Activated naive CD4-positive, alpha-beta T cell treated with anti-CD3 and anti-CD28 coated beads for 36 hours (primary cell): ENCODE measurements around the gene IFITM2. TPM values are rescaled to one million over a fixed set of nuclear protein-coding genes. Genes with fewer than 3 reads are reported as not detected.
A peak's percentile ranks its signal among the peaks of the same experiment; 100 is the strongest.
"Not testable (repeated sequence)": the region's sequence is repeated elsewhere in the genome, so short reads cannot be mapped to it uniquely, and the experiment has no call there.

Experiments used
- CTCF ChIA-PET: fragments of 350-600 bp; sonication (Branson Sonifier 250); formaldehyde crosslinking; loops from one replicate; lab custom pipeline; 2021; ENCODE audit warnings: antibody characterized with exemption; lab: Charles Lee
- DNase-seq: peaks from one replicate; pipeline ENCODE4 v3.0.0-alpha.2; 2020
- H3K27ac Mint-ChIP-seq: one replicate; pipeline ENCODE4 v1.8.0; 2021; ENCODE audit warnings: mild to moderate bottlenecking, mixed read lengths
- H3K27me3 Mint-ChIP-seq: one replicate; pipeline ENCODE4 v1.8.0; 2021; ENCODE audit warnings: low read depth, mixed read lengths
- H3K36me3 Mint-ChIP-seq: one replicate; pipeline ENCODE4 v1.8.0; 2021; ENCODE audit warnings: low read depth, mixed read lengths
- H3K4me1 Mint-ChIP-seq: one replicate; pipeline ENCODE4 v1.8.0; 2021; ENCODE audit warnings: low read depth, mixed read lengths
- H3K4me3 Mint-ChIP-seq: one replicate; pipeline ENCODE4 v1.8.0; 2021; ENCODE audit warnings: mild to moderate bottlenecking, moderate library complexity, mixed read lengths
- H3K9me3 Mint-ChIP-seq: one replicate; pipeline ENCODE4 v1.8.0; 2021; ENCODE audit warnings: mixed read lengths
- intact Hi-C: fragments of 100-400 bp; cut with micrococcal nuclease; formaldehyde crosslinking; loops from one replicate; pipeline ENCODE4 v1.15.1; 2023
- total RNA-seq, 2 experiments: library from RNA; stranded (reverse); gene quantifications; one replicate each; pipeline ENCODE4 v1.2.3, GENCODE V29; 2021

IFITM2 gene
- total RNA-seq, 2 experiments from 2014 or later, result 760 to 802 TPM

DNA sequence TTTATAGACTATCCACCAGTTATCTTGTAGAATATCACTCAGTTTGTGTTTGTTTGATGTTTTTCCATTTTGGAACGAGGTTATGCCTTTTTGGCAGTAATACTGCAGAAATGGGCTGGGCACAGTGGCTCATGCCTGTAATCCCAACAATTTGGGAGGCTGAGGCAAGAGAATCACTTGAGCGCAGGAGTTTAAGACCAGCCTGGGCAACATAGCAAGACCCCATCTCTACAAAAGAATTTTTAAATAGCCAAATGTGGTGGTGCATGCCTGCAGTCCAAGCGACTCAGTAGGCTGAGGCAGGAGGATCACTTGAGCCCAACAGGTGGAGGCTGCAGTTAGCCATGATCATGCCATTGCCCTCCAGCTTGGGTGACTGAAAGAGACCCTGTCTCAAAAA, 38.9 kb downstream of the IFITM2 start:
- Mint-ChIP-seq H3K4me1 (peaks cover 17% of the 10 kb centered on the region), H3K27me3 (no peaks in the 10 kb centered on the region), H3K9me3 (no peaks in the 10 kb centered on the region), H3K36me3 (no peaks in the 10 kb centered on the region), H3K4me3 (no peak overlapping the region), H3K27ac (no peak overlapping the region)
- intact Hi-C loops, result no loop called here
- CTCF ChIA-PET, result no interaction called here
- DNase-seq, result no peak

DNA sequence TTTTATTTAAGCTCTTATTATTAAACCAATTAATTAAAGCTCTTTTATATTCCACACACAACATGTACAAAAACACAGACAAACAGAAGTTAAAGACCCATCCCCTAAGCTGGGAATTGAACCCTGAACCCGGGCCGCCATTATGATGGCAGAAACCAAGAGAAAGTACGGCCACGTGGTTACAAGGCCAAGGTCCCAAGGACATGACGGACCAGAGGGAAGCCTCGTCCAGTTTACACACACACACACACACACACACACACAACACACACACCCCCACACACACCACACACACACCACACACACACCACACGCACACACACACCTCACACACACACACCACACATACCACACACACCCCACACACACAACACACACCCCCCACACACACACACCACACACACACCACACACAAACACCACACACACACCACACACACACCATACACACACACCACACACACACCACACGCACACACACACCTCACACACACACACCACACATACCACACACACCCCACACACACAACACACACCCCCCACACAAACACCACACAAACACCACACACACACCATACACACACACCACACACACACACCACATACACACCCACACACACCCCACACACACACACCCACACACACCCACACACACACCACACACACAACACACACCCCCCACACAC, 41.8 kb downstream of the IFITM2 start:
- DNase-seq, H3K27ac Mint-ChIP-seq, H3K9me3 Mint-ChIP-seq, H3K36me3 Mint-ChIP-seq, intact Hi-C loops, H3K4me3 Mint-ChIP-seq, H3K27me3 Mint-ChIP-seq: not testable (repeated sequence)
- CTCF ChIA-PET, result interaction anchor here (1.8 kb wide), 1 partner anchor 20 kb away, joined by 8 read pairs; no protein-coding TSS in a partner anchor
- peaks cover 32% of the 10 kb centered on the region for H3K4me1 Mint-ChIP-seq

GRCh38 chr11:350033-350722, 42.6 kb downstream of the IFITM2 start:
- H3K27me3 Mint-ChIP-seq, H3K27ac Mint-ChIP-seq, H3K4me3 Mint-ChIP-seq, DNase-seq, intact Hi-C loops, H3K36me3 Mint-ChIP-seq, H3K9me3 Mint-ChIP-seq: not testable (repeated sequence)
- CTCF ChIA-PET, result interaction anchor here (0.7 kb wide), 1 partner anchor 190 kb away, joined by 3 read pairs; no protein-coding TSS in a partner anchor
- H3K4me1 Mint-ChIP-seq, result peaks cover 35% of the 10 kb centered on the region

- DNase-seq, result no peak
- Mint-ChIP-seq H3K27ac (no peak overlapping the region), H3K4me1 (peaks cover 35% of the 10 kb centered on the region), H3K36me3 (peaks cover 4% of the 10 kb centered on the region), H3K27me3 (no peaks in the 10 kb centered on the region), H3K9me3 (no peaks in the 10 kb centered on the region), H3K4me3 (no peak overlapping the region)
- intact Hi-C loops, result no loop called here
- CTCF ChIA-PET, result interaction anchor here (0.7 kb wide), 1 partner anchor 190 kb away, joined by 3 read pairs; no protein-coding TSS in a partner anchor
These were observed 43.2 kb downstream of the IFITM2 start for GRCh38 chr11:350723-351255.

DNA sequence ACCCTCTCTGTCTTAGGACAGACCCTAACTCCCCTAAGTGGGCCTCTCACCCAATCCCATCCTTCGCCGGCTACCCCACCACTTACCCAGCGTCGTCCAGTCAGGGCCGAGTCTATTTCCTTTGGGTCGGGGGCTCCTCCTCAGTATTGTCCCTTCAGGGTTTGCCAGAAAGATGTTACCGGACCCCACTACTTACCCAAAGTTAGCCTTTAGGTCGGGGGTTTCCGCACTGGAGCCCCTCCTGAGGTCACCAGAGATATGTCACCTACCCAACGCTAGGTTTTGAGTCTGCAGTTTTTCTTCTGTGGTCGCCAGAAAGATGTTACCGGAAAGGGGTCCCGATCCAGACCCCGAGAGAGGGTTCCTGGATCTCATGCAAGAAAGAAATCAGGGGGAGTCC, 43.8 kb downstream of the IFITM2 start:
- Mint-ChIP-seq H3K27me3 (no peaks in the 10 kb centered on the region), H3K36me3 (peaks cover 4% of the 10 kb centered on the region), H3K4me3 (no peak overlapping the region), H3K9me3 (no peaks in the 10 kb centered on the region), H3K27ac (no peak overlapping the region), H3K4me1 (peaks cover 35% of the 10 kb centered on the region)
- CTCF ChIA-PET, result interaction anchor here (1.3 kb wide), 1 partner anchor 46 kb away, joined by 3 read pairs; no protein-coding TSS in a partner anchor
- intact Hi-C loops, result no loop called here
- no peak for DNase-seq

GRCh38 chr11:352456-353031, 44.9 kb downstream of the IFITM2 start:
- no peaks in the 10 kb centered on the region for H3K27me3 Mint-ChIP-seq
- peaks cover 4% of the 10 kb centered on the region for H3K36me3 Mint-ChIP-seq
- peaks cover 35% of the 10 kb centered on the region for H3K4me1 Mint-ChIP-seq
- no peak for DNase-seq
- intact Hi-C loops, result no loop called here
- H3K4me3 Mint-ChIP-seq, result no peak overlapping the region
- no peaks in the 10 kb centered on the region for H3K9me3 Mint-ChIP-seq
- CTCF ChIA-PET, result interaction anchor here (0.5 to 2.2 kb wide), 4 partner anchors 13 to 97 kb away, joined by 3 to 4 read pairs (median 3); partner anchors contain the start of gene PTDSS2
- H3K27ac Mint-ChIP-seq, result no peak overlapping the region

DNA sequence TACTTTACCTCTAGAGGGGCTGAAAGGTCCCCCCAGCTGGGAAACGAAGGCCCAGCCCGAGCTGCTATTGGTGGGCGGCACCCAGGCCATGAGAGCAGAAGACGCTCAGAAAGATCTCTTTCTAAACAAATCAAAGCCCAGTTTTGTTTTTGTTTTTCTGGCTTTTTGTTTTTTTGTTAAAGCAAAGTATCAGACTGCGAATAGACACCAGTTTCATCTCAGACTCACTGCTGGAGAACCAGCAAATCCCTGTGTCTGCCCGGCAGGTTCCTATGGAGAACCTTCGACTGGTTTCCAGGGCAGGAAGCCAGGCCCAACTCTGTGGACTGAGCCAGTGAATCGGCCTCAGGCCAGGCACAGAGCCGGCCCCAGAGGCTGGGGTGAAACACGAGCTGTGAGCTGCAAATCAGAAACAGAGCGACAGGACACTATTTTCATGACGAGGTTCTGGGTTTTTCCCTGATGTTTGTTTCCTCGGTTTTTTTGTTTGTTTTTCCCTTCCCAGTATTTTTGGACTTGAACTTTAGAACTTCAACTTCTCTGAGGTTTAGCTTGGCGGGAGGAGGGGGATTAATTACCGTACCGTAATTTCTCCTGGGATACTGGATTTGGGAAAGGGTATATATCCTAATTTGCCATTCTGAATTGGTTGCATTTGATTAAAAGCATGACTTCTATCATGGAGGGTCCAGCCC, 45.7 kb downstream of the IFITM2 start:
- Mint-ChIP-seq H3K9me3 (no peaks in the 10 kb centered on the region), H3K27me3 (no peaks in the 10 kb centered on the region), H3K27ac (peak overlapping the region; percentile 69), H3K4me1 (peaks cover 35% of the 10 kb centered on the region), H3K36me3 (peaks cover 4% of the 10 kb centered on the region), H3K4me3 (no peak overlapping the region)
- intact Hi-C loops, result no loop called here
- CTCF ChIA-PET, result interaction anchor here (0.5 to 3.1 kb wide), 5 partner anchors 14 to 97 kb away, joined by 3 to 21 read pairs (median 3); partner anchors contain the start of genes IFITM2 and PTDSS2
- DNase-seq, result no peak

- intact Hi-C loops, result loop anchor here (1.0 to 5.0 kb wide), 10 partner anchors 19 to 151 kb away; partner anchors contain the start of genes BET1L, IFITM1, PSMD13 and PTDSS2
- no peaks in the 10 kb centered on the region for H3K27me3 Mint-ChIP-seq
- peaks cover 4% of the 10 kb centered on the region for H3K36me3 Mint-ChIP-seq
- CTCF ChIA-PET, result interaction anchor here (1.0 to 3.1 kb wide), 13 partner anchors 8 to 149 kb away, joined by 3 to 21 read pairs (median 8); partner anchors contain the start of genes BET1L, IFITM2 and RIC8A
- H3K9me3 Mint-ChIP-seq, result no peaks in the 10 kb centered on the region
- DNase-seq, result peak; percentile 93
- peaks cover 36% of the 10 kb centered on the region for H3K4me1 Mint-ChIP-seq
- peak overlapping the region; percentile 99 for H3K27ac Mint-ChIP-seq
- H3K4me3 Mint-ChIP-seq, result peak overlapping the region; percentile 94
These were observed 48.2 kb downstream of the IFITM2 start for GRCh38 chr11:355581-356458.

DNA sequence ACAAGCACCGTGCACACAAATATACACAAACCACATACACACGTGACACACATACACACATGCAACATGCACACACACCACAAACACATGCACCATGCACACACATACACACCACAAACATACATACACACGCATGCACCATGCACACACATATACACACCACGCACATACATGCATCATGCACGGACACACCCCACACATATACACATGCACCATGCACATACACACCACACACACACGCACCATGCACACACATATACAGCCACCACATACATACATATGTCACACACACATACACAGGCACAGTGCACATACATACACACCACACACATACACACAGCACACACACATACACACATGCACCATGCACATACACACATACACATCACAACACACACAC, 49.0 kb downstream of the IFITM2 start:
- peaks cover 28% of the 10 kb centered on the region for H3K4me1 Mint-ChIP-seq

DNA sequence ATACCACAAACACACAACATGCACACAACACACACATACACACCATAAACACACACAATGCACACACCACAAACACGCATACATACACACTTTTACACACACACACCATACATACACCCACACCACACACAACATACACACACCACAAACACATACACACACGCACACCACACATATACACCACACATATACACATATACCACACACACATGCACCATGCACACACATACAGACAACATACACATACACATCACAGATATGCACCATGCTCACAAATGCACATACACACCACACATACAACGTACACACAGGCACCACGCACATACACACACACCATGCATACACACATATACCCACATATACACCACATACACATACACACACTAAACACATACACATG, 50.0 kb downstream of the IFITM2 start:
- intact Hi-C loops, result loop anchor here (2.0 to 5.0 kb wide), 3 partner anchors 95 to 149 kb away; partner anchors contain the start of genes PTDSS2 and RNH1
- no peak for DNase-seq
- Mint-ChIP-seq H3K36me3 (peaks cover 4% of the 10 kb centered on the region), H3K4me3 (no peak overlapping the region), H3K9me3 (peaks cover 2% of the 10 kb centered on the region), H3K27ac (no peak overlapping the region), H3K4me1 (peaks cover 23% of the 10 kb centered on the region), H3K27me3 (no peaks in the 10 kb centered on the region)
- CTCF ChIA-PET, result no interaction called here

More for the DNA sequence above, 49.0 kb downstream of the IFITM2 start:
- Mint-ChIP-seq H3K27ac (no peak overlapping the region), H3K9me3 (peaks cover 1% of the 10 kb centered on the region), H3K36me3 (peaks cover 4% of the 10 kb centered on the region), H3K4me3 (no peak overlapping the region), H3K27me3 (no peaks in the 10 kb centered on the region)
- intact Hi-C loops, result loop anchor here (1.0 to 5.0 kb wide), 5 partner anchors 96 to 150 kb away; partner anchors contain the start of genes BET1L, PSMD13, PTDSS2 and RIC8A
- CTCF ChIA-PET, result interaction anchor here (1.9 to 3.1 kb wide), 5 partner anchors 27 to 89 kb away, joined by 9 to 21 read pairs (median 13); partner anchors contain the start of gene IFITM2
- DNase-seq, result no peak
